ENCODE measurements around the gene ZSCAN31.
"Not testable (repeated sequence)": the region's sequence is repeated elsewhere in the genome, so short reads cannot be mapped to it uniquely, and the experiment has no call there.

The ZSCAN31 gene

GRCh38 chr6:28317866-28318265 is 18.1 kb downstream of the ZSCAN31 start:
- not testable (repeated sequence) for DNase-seq (ENCODE audit: low read depth, low spot score)

GRCh38 chr6:28315628-28316027 is 20.3 kb downstream of the ZSCAN31 start:
- no peak for DNase-seq (ENCODE audit: low read depth, low spot score)

GRCh38 chr6:28312939-28313338 is 23.0 kb downstream of the ZSCAN31 start:
- DNase-seq (ENCODE audit: low read depth, low spot score), result no peak

- no peak for DNase-seq (ENCODE audit: low read depth, low spot score)
Measured at GRCh38 chr6:28311139-28311823, 24.7 kb downstream of the ZSCAN31 start.

GRCh38 chr6:28306363-28306762 is 29.6 kb downstream of the ZSCAN31 start:
- DNase-seq (ENCODE audit: low read depth, low spot score), result not testable (repeated sequence)

GRCh38 chr6:28303570-28303969 is 32.4 kb downstream of the ZSCAN31 start:
- no peak for DNase-seq (ENCODE audit: low read depth, low spot score)

GRCh38 chr6:28296520-28297060 is 39.4 kb downstream of the ZSCAN31 start:
- no peak for DNase-seq (ENCODE audit: low read depth, low spot score)

GRCh38 chr6:28295326-28295725 is 40.6 kb downstream of the ZSCAN31 start:
- no peak for DNase-seq (ENCODE audit: low read depth, low spot score)

- no peak for DNase-seq (ENCODE audit: low read depth, low spot score)
Measured at GRCh38 chr6:28291573-28291972, 44.4 kb downstream of the ZSCAN31 start.

GRCh38 chr6:28282926-28283325 is 53.0 kb downstream of the ZSCAN31 start:
- DNase-seq (ENCODE audit: low read depth, low spot score), result no peak

GRCh38 chr6:28281288-28282064 is 54.5 kb downstream of the ZSCAN31 start, which contains the start of gene PGBD1:
TSS of gene PGBD1 (plus strand) at chr6:28281572. CDS start at chr6:28283814, 2,242 bp downstream.
- DNase-seq (ENCODE audit: low read depth, low spot score), result peak; percentile 7

GRCh38 chr6:28280595-28281287 is 55.2 kb downstream of the ZSCAN31 start:
- DNase-seq (ENCODE audit: low read depth, low spot score), result no peak

GRCh38 chr6:28277746-28278145 is 58.2 kb downstream of the ZSCAN31 start:
- DNase-seq (ENCODE audit: low read depth, low spot score), result no peak

- no peak for DNase-seq (ENCODE audit: low read depth, low spot score)
Measured at GRCh38 chr6:28274888-28275287, 61.1 kb downstream of the ZSCAN31 start.
